ENCODE measurements around the gene GTPBP8.

Gene GTPBP8

GRCh38 chr3:112965656-112966055 is 25.1 kb upstream of the GTPBP8 start:
- Histone ChIP-seq H3K4me3 (ENCODE audit: low read depth in 1 of 2, low read length in 1 of 2) (no peak overlapping the region), H3K27me3 (no peaks in the 10 kb centered on the region), H3K36me3 (no peaks in the 10 kb centered on the region), H3K27ac (peak overlapping the region; percentile 78), H3K9me3 (no peaks in the 10 kb centered on the region), H3K4me1 (ENCODE audit: control insufficient read depth in 1 of 2, insufficient read depth in 1 of 2, low read depth in 1 of 2, low read length in 1 of 2) (peaks cover 47 to 51% of the 10 kb centered on the region in 2 experiments)
- no peak for TF ChIP-seq CTCF (IDR thresholded peaks at IDR 0.05)

GRCh38 chr3:112966633-112967032 is 24.2 kb upstream of the GTPBP8 start:
- TF ChIP-seq CTCF (IDR thresholded peaks at IDR 0.05): no peak
- H3K36me3 ChIP-seq: no peaks in the 10 kb centered on the region
- peaks cover 55 to 59% of the 10 kb centered on the region in 2 experiments for H3K4me1 ChIP-seq (ENCODE audit: control insufficient read depth in 1 of 2, insufficient read depth in 1 of 2, low read depth in 1 of 2, low read length in 1 of 2)
- H3K27me3 ChIP-seq: no peaks in the 10 kb centered on the region
- peak overlapping the region; percentile 78 for H3K27ac ChIP-seq
- no peaks in the 10 kb centered on the region for H3K9me3 ChIP-seq
- H3K4me3 ChIP-seq (ENCODE audit: low read depth in 1 of 2, low read length in 1 of 2): peak overlapping the region in 1 of 2 experiments; percentile 28

GRCh38 chr3:112967425-112967824 is 23.4 kb upstream of the GTPBP8 start:
- Histone ChIP-seq H3K27ac (peak overlapping the region; percentile 78), H3K36me3 (no peaks in the 10 kb centered on the region), H3K27me3 (no peaks in the 10 kb centered on the region), H3K9me3 (no peaks in the 10 kb centered on the region), H3K4me1 (ENCODE audit: control insufficient read depth in 1 of 2, insufficient read depth in 1 of 2, low read depth in 1 of 2, low read length in 1 of 2) (peaks cover 62 to 67% of the 10 kb centered on the region in 2 experiments), H3K4me3 (ENCODE audit: low read depth in 1 of 2, low read length in 1 of 2) (peak overlapping the region in 1 of 2 experiments; percentile 28)
- TF ChIP-seq CTCF (IDR thresholded peaks at IDR 0.05): no peak

GRCh38 chr3:112967828-112968227 is 23.0 kb upstream of the GTPBP8 start:
- Histone ChIP-seq H3K4me1 (ENCODE audit: control insufficient read depth in 1 of 2, insufficient read depth in 1 of 2, low read depth in 1 of 2, low read length in 1 of 2) (peaks cover 66 to 71% of the 10 kb centered on the region in 2 experiments), H3K9me3 (no peaks in the 10 kb centered on the region), H3K4me3 (ENCODE audit: low read depth in 1 of 2, low read length in 1 of 2) (peak overlapping the region in 1 of 2 experiments; percentile 28), H3K36me3 (no peaks in the 10 kb centered on the region), H3K27me3 (no peaks in the 10 kb centered on the region), H3K27ac (peak overlapping the region; percentile 78)
- TF ChIP-seq CTCF (IDR thresholded peaks at IDR 0.05): no peak

GRCh38 chr3:112972158-112972557 is 18.6 kb upstream of the GTPBP8 start:
- no peaks in the 10 kb centered on the region for H3K27me3 ChIP-seq
- H3K9me3 ChIP-seq: no peaks in the 10 kb centered on the region
- no peak overlapping the region for H3K27ac ChIP-seq
- H3K4me1 ChIP-seq (ENCODE audit: control insufficient read depth in 1 of 2, insufficient read depth in 1 of 2, low read depth in 1 of 2, low read length in 1 of 2): peaks cover 89 to 94% of the 10 kb centered on the region in 2 experiments
- no peak for TF ChIP-seq CTCF (IDR thresholded peaks at IDR 0.05)
- no peak overlapping the region for H3K4me3 ChIP-seq (ENCODE audit: low read depth in 1 of 2, low read length in 1 of 2)
- no peaks in the 10 kb centered on the region for H3K36me3 ChIP-seq
